Gastroesophageal sphincter (tissue), 3 donors: ENCODE results near the gene KHSRP.

Experiments
- CTCF ChIP-seq, 4 experiments: fragments of 200-600 bp in 2 of 4; fragments of 450-650 bp in 2 of 4; sonication (generic) in 1 of 4; IDR thresholded peaks; one replicate each; pipeline ENCODE4 v1.5.1; 2017 to 2019; ENCODE audit warnings: antibody characterized with exemption in 4 of 4, mild to moderate bottlenecking in 2 of 4, moderate library complexity in 2 of 4
- EP300 ChIP-seq: sonication (generic); formaldehyde crosslinking; IDR thresholded peaks from one replicate; pipeline ENCODE4 v1.6.1; 2017; ENCODE audit warnings: antibody characterized with exemption, mild to moderate bottlenecking
- POLR2A ChIP-seq, 2 donors: fragments of 450-650 bp; IDR thresholded peaks; one replicate each; pipeline ENCODE4 v1.6.1; 2017; ENCODE audit warnings: antibody characterized with exemption in 2 of 2, mild to moderate bottlenecking in 2 of 2, moderate library complexity in 1 of 2
- POLR2AphosphoS5 ChIP-seq: sonication (generic); formaldehyde crosslinking; IDR thresholded peaks from one replicate; pipeline ENCODE4 v1.6.1; 2017; ENCODE audit warnings: antibody characterized with exemption

GRCh38 chr19:6394831-6395230 is 29.8 kb downstream of the KHSRP start:
- TF ChIP-seq CTCF (IDR thresholded peaks at IDR 0.05) = no peak
- TF ChIP-seq POLR2A (IDR thresholded peaks at IDR 0.05) = no peak
- TF ChIP-seq POLR2AphosphoS5 = no peak
- TF ChIP-seq EP300 = no peak
